Stimulated activated CD8-positive, alpha-beta memory T cell treated with anti-CD3 and anti-CD28 coated beads, Interleukin-15, amount 100 ng/mL, for 48 hours (primary cell): ENCODE data around the gene PPP1R27.

Experiments used
- DNase-seq, 2 donors: peaks; one replicate each; pipeline ENCODE4 v3.0.0-alpha.2; 2020; ENCODE audit warnings: low read depth in 2 of 2

The PPP1R27 gene, protein sequence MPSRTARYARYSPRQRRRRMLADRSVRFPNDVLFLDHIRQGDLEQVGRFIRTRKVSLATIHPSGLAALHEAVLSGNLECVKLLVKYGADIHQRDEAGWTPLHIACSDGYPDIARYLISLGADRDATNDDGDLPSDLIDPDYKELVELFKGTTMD

DNA sequence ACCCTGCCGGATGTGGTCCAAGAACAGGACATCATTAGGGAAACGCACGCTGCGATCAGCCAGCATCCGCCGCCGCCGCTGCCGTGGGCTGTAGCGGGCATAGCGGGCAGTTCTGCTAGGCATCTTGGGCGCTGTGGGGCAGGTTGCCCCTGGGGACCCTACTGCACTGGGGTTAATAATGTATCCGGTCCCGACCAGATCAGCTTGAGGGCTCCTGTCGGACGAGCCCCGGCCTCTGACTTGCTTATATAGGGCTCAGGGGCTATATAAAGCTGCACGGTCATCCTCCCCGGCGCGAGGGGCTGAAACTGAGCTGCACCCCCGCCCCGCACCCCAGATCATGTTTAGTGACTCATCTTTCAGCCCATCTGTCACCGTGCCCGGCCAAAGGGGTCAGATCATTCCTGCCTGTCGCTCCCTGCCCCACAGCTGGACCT, at the start of gene PPP1R27:
PPP1R27 (minus strand) TSS at position 220 of the 437 bp plus-strand sequence; CDS start at position 123, 97 bp downstream.
- no peak for DNase-seq

DNA sequence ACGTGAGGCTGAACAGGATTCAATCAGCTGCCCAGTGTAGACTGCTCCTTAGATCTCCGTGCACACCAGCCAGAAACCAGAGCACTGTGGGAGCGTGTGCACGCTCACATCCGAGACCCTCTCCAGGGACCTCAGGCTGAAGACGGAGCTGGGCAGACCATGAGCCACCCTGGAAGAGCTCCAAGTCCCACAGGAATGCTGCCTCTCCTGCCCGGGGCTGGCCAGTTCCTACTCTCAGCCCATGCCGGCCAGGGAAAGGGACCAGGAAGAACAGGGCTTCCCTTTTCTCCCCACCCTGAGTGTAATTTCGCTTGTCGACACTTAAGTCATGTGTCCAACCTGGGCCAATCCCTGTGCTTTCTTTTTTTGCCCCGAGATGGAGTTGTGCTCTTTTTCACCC, 49.7 kb upstream of the PPP1R27 start:
- no peak for DNase-seq

DNA sequence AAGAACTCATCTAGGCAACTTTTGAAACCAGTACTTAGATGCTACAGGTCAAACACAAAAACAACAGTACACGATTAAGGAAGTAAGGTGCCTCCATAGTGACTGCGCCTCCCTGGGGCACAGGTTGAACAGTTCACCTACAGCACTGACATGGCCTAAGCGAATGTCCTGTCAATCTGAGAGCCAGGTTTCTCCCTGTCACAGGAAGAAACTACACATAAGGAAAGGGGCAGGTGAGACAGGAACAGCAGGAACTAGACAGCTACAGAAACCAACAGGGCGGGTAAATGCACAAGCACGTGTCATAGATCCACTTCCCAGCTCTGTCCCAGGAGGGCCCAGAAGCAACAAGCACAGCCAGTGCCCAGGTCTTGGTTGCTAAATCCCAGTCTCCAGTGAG, 44.3 kb upstream of the PPP1R27 start:
- DNase-seq = no peak

DNA sequence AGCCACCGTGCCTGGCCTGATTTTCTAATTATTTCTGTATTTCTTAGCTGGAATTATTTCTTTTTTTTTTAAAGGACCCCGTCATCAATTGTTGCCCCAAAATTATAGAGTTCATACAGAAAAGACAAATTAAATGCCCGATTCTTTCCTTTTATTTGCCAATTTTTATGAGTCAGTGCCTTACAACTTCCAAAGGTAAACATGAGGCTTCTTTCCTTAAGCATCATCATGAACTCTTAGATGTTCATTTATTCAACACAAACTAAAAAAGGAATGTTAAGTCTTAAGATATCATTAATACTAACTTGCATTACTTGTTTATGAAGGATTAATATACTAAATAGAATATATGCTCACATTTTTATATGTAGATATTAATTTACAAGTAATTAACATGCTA, 43.4 kb upstream of the PPP1R27 start:
- DNase-seq = no peak

DNA sequence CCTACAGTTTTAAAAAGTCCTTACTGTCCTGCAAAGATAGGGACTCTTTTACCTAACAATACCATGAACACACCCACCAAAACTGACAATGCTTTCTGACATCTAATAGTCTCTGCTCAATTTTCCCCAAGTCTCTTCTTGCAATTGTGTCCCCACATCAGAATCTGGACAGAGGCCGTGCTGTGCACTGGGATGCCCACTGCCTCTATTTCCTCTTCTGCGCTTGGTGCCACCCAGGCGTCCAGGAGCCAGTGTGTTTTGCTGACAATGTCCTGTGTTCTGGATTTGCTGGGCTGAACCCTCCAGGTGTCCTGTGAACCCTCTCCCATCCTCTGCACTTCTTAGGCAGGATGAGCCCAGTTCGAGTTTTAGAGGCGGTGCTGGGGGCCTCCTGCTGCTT, 42.7 kb upstream of the PPP1R27 start:
- no peak for DNase-seq

DNA sequence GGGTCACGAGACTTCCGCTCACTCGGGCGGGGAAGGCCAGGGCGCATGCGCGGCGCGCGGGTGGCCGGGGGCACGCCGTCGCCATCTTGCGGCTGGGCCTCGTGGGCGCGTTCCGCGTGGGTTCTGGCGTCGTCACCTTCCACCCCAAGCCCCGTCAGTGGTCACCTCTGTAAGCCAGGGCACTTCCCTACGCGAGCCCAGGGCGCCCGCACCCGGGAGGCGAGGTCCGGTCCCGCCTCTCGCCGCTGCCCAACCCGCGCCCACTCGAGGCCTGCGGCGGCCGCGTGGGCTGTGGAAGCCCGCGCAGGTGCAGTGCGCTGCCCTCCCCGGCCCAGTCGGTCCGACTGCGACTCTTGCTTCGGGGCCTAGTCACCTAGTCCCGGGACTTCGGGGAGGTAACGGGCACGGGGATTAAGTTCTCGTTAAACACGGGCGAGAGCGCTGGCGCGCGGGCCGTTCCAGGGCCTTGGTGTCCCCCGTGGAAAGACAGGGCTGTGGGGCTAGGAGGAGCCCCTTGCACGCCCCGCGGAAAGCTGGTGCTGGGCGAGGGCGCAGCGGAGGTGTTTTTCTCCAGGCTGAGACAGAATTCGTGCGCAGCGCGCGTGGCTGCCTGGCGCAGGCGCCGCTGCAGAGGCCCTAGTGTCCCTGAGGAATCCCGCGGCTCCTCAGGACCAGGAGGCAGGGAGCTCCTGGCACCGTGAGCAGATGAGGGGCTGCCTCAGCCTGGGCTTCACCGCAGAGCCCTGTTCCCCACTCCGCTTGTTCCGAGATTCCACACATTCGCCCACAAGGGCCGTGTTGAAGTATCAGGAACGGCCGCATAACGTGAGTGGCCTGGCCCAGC, 36.8 kb upstream of the PPP1R27 start:
- peak; percentile 93 to 95 for DNase-seq

DNA sequence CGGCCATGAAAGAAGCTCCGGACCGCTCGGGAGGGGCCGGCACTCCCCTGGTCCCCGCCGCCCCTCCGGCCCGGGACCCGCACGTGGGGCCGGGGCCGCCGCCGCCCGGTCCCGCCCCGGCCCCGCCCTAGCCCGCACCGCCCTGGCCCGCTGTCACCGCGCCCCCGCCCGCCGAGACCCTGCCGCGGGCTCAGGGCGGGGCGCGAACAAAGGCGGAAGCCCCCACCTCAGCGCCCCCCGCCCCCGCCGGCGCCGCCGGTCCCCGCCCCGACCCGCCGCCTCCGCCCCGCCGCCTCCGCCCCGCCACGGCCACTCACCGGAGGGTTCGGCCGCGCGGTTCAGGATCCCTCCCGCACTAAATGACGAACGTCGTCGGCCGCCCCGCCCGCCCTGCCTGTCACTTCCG, 36.1 kb upstream of the PPP1R27 start, which contains the start of gene ARHGDIA:
ARHGDIA (minus strand) TSS at position 357 of the 406 bp plus-strand sequence. CDS start 1,407 bp downstream, outside the sequence.
- DNase-seq = no peak

DNA sequence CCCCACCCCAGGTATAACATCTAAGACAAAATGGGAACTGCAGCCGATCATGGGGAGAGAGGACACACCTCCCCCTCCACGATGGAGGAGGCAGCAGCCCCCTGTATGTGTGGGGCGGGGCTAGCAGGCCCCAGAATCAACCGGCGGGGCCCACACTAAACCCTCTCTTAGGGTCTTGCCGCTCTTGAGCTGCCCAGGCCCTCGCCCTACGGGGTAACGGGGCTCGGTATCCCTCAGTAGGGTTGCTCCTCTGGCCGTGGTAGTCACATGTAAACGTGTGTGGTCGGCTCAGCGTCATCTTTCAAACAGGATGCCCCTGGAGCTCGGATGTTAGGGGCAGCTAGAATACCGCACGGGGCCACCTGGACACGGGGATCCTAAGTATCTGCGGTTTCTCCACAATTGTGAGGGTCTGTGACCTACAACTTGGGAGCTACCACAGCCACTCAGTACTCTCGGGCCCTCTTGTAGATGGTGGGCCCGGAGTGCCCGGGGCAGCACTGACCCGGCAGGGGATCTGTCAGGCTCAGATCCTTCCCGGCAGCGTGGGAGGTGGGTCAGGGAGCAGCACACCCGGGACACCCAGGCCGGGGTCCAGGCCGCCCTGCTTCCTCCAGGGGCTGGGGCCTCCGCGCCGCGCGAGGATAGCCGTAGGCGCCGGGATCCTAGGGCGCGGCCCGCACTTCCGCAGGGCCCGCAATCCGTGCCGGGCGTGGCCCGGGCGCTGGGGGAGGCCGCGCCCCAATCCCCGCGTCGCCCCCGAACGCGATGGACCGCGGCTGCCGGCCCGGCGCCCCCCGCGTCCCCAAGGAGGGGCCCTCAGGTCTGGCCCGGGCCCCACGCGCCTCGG, 35.5 kb upstream of the PPP1R27 start:
- DNase-seq = peak in 1 of 2 donors; percentile 28

DNA sequence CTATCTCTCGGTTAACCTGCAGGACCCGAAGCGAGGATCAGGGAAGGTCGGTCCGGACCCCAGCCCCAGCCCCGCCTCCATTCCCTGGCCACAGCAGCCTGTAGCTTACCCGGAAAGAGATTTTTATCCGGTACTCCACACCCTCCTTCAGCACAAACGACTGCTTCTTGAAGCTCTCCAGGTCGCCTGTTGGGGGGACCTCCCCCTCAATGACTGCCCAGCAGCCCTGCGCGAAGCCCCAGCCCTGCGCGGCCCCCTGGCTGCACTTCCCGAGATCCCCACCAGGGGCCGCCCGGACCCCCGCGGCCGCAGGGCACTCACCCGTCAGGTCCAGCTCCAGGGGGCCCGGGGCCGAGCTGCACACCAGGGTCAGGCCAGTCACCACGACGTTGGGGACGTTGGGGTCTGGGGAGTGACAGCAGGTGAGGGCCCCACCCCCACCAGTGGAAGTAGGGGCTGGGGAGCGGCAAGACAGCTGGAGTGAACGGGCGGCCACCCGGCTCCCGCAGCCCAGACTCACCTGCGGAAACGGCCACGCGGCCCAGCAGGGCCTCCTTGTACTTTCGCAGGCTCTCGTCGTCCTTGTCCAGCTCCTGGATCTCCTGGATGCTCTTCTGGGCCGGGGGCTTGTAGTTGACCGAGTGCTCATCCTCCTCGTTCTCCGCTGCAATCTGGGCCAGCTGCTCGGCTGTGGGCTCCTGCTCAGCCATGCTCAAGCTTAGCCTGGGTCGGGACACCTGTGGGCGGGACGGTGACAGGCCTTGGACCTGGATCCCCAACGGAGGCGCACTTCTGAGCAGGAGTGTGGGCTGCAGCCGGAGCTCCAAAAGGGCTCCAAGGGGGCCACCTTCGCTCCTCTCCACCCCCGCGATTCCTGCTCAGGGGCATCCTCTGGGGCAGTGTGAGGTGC, 34.6 kb upstream of the PPP1R27 start:
- peak; percentile 33 to 41 for DNase-seq

DNA sequence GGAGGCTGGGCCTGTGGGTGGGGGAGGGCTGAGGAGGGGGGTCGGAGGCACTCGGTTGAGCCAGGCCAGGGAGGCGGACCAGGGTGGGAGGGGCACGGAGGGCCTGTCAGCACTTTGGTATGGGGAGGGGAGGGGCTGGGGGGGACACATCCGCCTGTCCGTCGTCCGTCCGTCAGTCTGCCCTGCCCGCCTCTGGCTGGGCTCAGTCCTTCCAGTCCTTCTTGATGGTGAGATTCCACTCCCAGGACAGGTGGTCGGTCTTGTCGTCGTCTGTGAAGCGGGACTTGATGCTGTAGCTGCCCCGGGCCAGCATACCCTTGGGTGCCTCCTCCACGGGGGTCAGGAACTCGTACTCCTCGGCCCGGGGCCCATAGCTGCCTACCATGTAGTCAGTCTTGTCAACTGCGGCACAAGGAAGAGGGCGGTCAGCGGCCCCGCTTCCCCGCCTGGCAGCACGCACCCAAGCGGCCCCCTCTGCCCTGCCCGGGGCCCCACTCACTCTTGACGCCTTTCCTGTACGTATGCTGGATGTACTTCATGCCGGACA, 33.9 kb upstream of the PPP1R27 start:
- no peak for DNase-seq

DNA sequence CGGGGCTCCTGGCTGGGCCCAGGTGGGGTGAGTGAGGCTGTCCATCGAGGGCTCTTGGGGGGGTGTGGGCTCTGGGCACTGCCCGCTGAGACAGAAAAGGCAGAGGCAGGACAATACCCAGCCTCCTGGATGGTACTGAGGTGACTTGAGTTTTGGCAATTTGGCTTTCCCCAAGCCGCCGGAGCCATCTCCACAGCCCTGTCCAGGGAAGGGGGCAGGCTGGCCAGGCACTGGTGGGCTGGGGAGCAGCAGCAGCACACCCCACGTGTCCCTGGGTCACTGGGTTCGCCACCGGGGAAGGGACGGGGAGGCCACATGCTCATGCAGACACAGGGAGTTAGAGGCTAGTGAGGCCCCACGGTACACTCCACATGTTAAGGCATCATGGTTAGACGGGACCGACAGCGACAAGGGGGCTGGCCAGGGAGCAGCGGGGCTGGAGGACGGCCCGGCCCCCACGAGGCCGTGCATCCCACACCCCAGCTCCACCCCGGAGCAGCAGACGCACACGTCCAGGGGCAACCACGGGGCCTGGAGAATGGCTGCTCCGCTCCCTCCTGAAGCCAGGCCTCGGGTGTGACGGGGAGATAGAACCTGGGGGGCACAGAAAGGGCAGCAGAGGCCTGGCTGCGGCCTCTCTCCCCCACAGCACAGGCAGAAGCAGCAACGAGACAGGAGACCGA, 33.3 kb upstream of the PPP1R27 start:
- DNase-seq = no peak

DNA sequence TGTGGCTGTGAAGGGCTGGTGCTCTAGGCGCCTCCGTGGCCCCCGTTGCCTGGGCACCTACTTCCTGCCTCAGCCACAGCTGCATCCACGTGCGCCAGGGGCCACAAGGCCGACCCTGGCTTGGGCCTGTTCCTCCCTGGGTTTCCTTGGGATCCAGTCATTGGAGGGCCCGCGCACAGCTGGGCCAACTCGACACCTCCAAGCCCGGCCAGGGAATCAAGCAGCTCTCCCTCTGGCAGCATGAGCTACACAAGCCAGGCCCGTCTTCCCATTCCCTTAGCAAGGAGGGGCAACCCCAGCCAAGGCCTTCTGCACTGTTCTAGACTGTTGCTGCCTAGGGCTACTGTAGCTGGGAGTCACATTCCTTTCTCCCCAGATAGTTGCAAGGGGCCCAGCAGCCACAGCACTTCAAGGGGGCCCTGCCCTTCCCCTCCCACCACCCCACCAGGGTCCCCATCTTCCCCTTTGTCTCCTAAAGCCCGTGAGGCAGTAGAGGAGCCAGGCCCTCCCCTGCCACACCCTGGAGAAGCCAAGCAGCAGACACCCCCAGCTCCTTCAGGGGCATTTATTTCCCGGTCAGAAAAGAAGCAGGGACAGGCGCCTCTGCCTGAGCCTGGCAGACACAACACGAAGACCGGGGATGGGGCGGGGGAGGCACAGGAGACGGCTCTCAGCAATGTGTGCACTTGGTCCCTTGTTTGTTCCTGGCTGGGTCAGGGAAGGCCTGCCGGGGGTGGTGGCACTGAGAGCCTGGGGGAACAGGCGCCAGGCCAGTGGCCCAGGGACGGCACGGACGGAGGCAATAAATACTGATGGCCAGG, 32.5 kb upstream of the PPP1R27 start:
- DNase-seq = no peak

DNA sequence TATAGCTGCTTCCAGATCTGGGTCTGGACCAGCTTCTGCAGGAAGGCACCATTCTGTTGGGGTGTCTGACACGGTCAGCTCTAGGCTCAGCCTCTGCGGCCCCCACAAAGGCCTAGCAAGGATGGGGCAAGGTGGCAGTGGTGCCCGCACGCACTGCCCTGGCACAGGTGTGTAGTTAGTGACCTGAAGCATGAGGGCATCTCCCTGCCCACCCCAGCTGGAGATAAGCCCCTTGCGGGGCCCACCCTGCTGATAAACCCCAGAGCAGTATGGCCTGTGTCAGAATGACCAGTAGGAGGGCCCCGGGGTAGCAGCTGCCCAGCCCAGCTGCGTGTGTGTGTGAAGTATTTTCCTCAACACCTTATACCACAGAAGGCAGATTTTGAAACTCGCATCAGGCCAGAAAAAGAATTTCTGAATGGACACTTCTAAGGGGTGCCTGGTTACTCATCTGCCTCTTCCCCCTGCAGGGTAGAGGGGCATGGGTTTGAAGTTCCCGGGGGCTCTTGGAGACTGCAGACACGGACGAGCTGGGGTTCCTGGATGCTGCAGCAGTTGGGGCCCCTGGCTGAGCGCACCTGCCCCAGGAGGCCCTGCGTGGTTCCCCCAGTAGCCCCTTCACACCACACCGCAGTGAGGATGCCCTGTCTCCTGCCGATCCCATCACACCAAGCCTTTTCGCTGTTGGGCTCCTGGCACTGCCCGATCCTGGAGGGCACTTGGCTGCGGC, 31.8 kb upstream of the PPP1R27 start:
- DNase-seq = no peak

DNA sequence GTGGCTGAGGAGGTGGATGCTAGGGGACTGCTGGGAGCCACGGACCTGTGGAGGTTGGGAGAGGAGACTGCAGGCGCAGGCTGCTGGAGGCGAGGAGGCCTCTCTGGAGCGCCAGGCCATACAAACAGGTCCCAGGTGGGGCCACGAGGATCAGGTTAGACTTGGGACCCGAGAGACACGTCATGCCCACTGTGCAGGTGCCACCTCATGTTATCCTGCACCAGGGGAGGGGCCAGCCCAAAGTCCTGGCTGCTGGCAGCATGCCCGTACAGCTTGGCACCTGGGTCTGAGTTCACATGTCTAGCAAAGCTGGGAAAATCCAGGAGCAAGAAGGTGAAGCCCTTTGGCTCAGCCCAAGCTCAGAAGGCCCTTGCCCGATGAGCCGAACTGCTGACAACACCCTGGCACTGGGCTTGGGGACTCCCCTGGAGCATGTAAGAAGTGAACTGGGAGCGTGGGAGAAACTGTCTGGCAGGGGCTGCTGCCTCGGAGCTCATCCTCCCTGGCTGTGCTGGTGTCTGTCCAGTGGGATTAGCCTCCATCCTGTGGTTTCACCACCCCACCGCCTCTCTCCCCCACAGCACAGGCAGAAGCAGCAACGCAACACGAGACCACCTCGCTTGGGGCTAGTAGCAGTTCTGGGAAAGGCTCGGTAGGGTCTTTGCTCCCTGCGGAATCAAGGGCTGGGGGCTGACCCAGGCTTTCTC, 31.0 kb upstream of the PPP1R27 start:
- no peak for DNase-seq

DNA sequence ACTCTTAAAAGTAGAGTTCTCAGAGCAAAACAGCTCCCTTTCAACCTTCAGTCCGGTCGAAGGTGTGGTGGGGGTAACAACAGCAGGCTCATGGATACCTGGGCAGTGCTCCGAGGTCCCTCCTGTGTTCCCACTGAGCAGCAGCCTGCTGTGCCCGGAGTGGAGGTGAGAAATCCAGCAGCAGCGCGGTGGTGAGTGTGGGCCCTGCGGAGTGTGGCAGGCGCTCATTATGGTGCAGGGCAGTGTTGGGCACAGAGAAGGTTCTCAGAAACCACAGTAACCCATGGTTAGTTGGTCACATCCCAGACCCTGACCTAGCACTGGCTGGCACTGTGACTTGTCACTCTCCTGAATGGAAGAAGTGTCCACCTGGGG, 30.5 kb upstream of the PPP1R27 start:
- DNase-seq = no peak

DNA sequence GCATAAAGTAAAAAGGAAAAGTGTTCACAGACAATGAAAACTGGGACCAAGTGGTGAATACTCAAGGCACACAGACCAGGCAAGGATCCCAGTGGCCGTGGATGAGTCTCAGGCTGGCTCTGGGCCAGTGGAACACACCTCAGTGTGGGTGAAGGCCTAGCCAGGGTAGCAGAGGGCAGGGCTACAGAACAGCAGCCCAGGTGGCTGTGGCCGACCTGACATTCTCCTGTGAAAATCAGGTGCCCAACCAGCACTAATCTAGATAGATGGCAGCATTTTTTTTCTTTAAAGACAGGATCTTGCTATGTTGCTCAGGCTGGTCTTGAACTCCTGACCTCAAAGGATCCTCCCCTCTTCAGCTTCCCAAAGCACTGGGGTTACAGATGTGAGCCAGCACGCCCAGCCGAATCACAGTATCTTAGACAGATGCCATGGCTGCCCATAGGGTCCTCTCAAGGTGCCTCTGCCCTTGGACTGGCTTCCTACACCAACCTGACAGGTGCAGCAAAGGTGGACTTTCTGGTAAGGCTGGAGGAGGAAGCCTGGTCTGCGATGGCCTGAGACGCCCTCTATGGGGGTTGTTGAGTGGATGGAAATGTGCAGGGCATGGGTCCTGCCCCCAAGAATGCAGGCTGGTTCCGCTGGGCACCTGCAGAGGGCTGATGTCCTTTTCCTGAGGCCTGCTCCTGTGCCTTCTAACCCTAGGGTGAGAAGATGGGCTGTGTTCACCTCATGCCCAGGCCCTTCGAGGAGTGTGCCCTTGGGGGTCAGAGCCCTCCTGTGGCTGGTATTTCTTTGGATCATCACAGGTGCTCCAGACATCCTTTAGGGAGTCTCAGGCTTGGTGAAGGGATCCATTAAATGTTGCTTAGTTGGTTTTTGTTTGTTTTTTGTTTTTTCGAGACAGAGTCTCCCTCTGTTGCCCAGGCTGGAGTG, 29.3 kb upstream of the PPP1R27 start:
- no peak for DNase-seq

DNA sequence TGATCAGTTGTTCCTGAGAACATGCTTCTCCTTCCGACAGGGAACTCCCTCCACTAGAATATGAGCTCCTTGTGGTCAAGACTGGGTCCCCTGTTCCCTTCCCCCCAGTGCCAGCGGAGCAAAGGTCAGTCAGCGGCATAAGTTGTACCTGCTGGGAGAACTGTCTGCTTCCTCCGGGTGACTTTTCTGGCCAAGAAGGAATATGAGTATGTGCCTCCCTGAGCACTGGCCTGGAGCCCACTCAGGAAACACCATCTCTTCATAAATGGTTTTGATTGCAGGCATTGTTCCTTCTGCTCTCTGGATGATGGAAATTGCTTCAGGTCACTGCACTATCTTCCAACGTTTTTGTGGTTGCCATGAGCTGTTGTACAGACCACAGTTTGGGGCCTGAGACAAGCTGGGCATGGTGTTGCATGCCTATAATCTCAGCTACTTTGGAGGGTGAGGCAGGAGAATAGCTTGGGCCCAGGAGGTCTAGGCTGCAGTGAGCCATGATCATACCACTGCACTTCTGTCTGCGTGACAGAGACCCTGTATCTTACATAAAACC, 28.3 kb upstream of the PPP1R27 start:
- DNase-seq = no peak
